Vagina (tissue), 2 donors: ENCODE measurements around the gene CX3CL1. TPM values are rescaled to one million over a fixed set of nuclear protein-coding genes. Genes with fewer than 3 reads are reported as not detected.

ENCODE experiments used
- DNase-seq, 2 donors: peaks; one replicate each; pipeline ENCODE4 v3.0.0-alpha.2; 2017; ENCODE audit errors: extremely low spot score in 2 of 2
- H3K27ac ChIP-seq: fragments of 200-600 bp; sonication (generic); one replicate; pipeline ENCODE4 v1.5.1; 2019
- H3K27me3 ChIP-seq: fragments of 200-600 bp; sonication (generic); one replicate; pipeline ENCODE4 v1.5.1; 2019
- H3K36me3 ChIP-seq, 2 donors: fragments of 200-600 bp; sonication (generic); one replicate each; pipeline ENCODE4 v1.5.1; 2017 to 2019
- H3K4me1 ChIP-seq: fragments of 200-600 bp; sonication (generic); one replicate; pipeline ENCODE4 v1.5.1; 2019
- H3K4me3 ChIP-seq, 2 donors: fragments of 200-600 bp; sonication (generic); 1 replicate in 1 of 2; 2 replicates in 1 of 2; pipeline ENCODE4 v1.5.1; 2016 to 2019
- H3K9me3 ChIP-seq: fragments of 200-600 bp; sonication (generic); one replicate; pipeline ENCODE4 v1.5.1; 2019
- CTCF ChIP-seq, 3 experiments: fragments of 450-650 bp in 2 of 3; fragments of 200-600 bp in 1 of 3; sonication (generic) in 1 of 3; IDR thresholded peaks; one replicate each; pipeline ENCODE4 v1.5.1; 2017 to 2019; ENCODE audit warnings: antibody characterized with exemption in 3 of 3, mild to moderate bottlenecking in 2 of 3, moderate library complexity in 2 of 3
- POLR2A ChIP-seq, 2 donors: fragments of 450-650 bp; IDR thresholded peaks; one replicate each; pipeline ENCODE4 v1.6.1; 2017; ENCODE audit warnings: antibody characterized with exemption in 2 of 2, mild to moderate bottlenecking in 2 of 2, moderate library complexity in 2 of 2
- POLR2AphosphoS5 ChIP-seq, 2 donors: sonication (generic); formaldehyde crosslinking; IDR thresholded peaks; one replicate each; pipeline ENCODE4 v1.9.0; 2017; ENCODE audit warnings: antibody characterized with exemption in 2 of 2, mild to moderate bottlenecking in 2 of 2, low read depth in 1 of 2; ENCODE audit not compliant: insufficient read depth in 1 of 2
- intact Hi-C: fragments of 100-400 bp; cut with DNase I; formaldehyde crosslinking; loops from one replicate; pipeline ENCODE4 v1.15.1; 2023
- small RNA-seq: library from RNA; depleted of rRNA; stranded (forward); fragments of <200 nt; gene quantifications from one replicate; pipeline ENCODE3, GENCODE V24; 2016
- total RNA-seq: library from RNA; depleted of rRNA; stranded (reverse); fragments of >200 nt; gene quantifications from one replicate; pipeline ENCODE4 v1.2.3, GENCODE V29; 2016

CX3CL1 gene
- total RNA-seq, 1 donor from 2014 or later = 24.8 TPM

- Histone ChIP-seq H3K9me3 (no peaks in the 10 kb centered on the region), H3K4me1 (no peaks in the 10 kb centered on the region), H3K36me3 (peaks cover 0 to 81% of the 10 kb centered on the region in 2 donors), H3K27ac (no peak overlapping the region), H3K27me3 (no peaks in the 10 kb centered on the region), H3K4me3 (no peak overlapping the region)
- DNase-seq = no peak
- intact Hi-C loops = no loop called here
- TF ChIP-seq POLR2A (IDR thresholded peaks at IDR 0.05) (no peak), POLR2AphosphoS5 (IDR thresholded peaks at IDR 0.05; ENCODE audit: insufficient read depth in 1 of 2, low read depth in 1 of 2) (no peak), CTCF (IDR thresholded peaks at IDR 0.05) (no peak)
Measured at GRCh38 chr16:57432989-57433388, 60.7 kb downstream of the CX3CL1 start.

GRCh38 chr16:57434003-57434402, 61.7 kb downstream of the CX3CL1 start:
- Histone ChIP-seq H3K4me3 (no peak overlapping the region), H3K9me3 (no peaks in the 10 kb centered on the region), H3K27me3 (no peaks in the 10 kb centered on the region), H3K36me3 (peaks cover 0 to 80% of the 10 kb centered on the region in 2 donors), H3K27ac (no peak overlapping the region), H3K4me1 (no peaks in the 10 kb centered on the region)
- TF ChIP-seq POLR2AphosphoS5 (IDR thresholded peaks at IDR 0.05; ENCODE audit: insufficient read depth in 1 of 2, low read depth in 1 of 2) = no peak
- no peak for TF ChIP-seq CTCF (IDR thresholded peaks at IDR 0.05)
- TF ChIP-seq POLR2A (IDR thresholded peaks at IDR 0.05) = no peak
- no peak for DNase-seq
- intact Hi-C loops = no loop called here

Small RNA genes within 50 kb of the gene (small RNA-seq; reads per million reads assigned to genes)
- not detected for gene AC108081.1

Other genes with a start within 250 kb of the CX3CL1 start
- gene PSME3IP1, start 186.5 kb upstream of the CX3CL1 start, total RNA-seq = 70.5 TPM
- 37.6 TPM for gene RSPRY1, start 186.2 kb upstream of the CX3CL1 start, total RNA-seq
- gene ARL2BP, start 127.2 kb upstream of the CX3CL1 start, total RNA-seq = 44.7 TPM
- 44.0 TPM for gene PLLP, start 87.8 kb upstream of the CX3CL1 start, total RNA-seq
- 0.49 TPM for gene CCL22, start 13.7 kb upstream of the CX3CL1 start, total RNA-seq
- gene CCL17, start 32.3 kb downstream of the CX3CL1 start, total RNA-seq = not detected
- gene CIAPIN1, start 74.9 kb downstream of the CX3CL1 start, total RNA-seq = 28.0 TPM
- gene COQ9, start 75.0 kb downstream of the CX3CL1 start, total RNA-seq = 37.6 TPM
- 127 TPM for gene POLR2C, start 90.2 kb downstream of the CX3CL1 start, total RNA-seq
- 19.4 TPM for gene DOK4, start 114.0 kb downstream of the CX3CL1 start, total RNA-seq
- gene CCDC102A, start 164.1 kb downstream of the CX3CL1 start, total RNA-seq = 22.1 TPM
- gene ADGRG5, start 170.2 kb downstream of the CX3CL1 start, total RNA-seq = 2.2 TPM